GM12878 (cell line): ENCODE measurements around the gene CRISP2. TPM values are rescaled to one million over a fixed set of nuclear protein-coding genes. Genes with fewer than 3 reads are reported as not detected.

Experiments
- ATAC-seq: fragments of 200-7000 bp; cut with Tn5 transposase; 3 replicates; pipeline ENCODE4 v1.9.1; 2020; ENCODE audit warnings: mild to moderate bottlenecking, moderate library complexity
- BruUV-seq: library from RNA; stranded (reverse); fragments of 400-500 nt; replicated peaks from 2 replicates; lab custom pipeline; 2021; lab: Mats Ljungman, UMichigan
- CTCF ChIA-PET: fragments of 300-600 bp; sonication (Branson Sonifier 250); formaldehyde crosslinking; extraction: SDS; loops from one replicate; lab custom pipeline; 2021; ENCODE audit warnings: inconsistent platforms; lab: Yijun Ruan, JAX
- POLR2A ChIA-PET: fragments of 350-600 bp; formaldehyde crosslinking; extraction: SDS; loops from one replicate; lab custom pipeline; 2021; ENCODE audit warnings: inconsistent platforms; lab: Charles Lee
- RAD21 ChIA-PET: fragments of 300-600 bp; sonication (Branson Sonifier 250); formaldehyde crosslinking; loops from one replicate; lab custom pipeline; 2023; ENCODE audit warnings: antibody characterized with exemption; ENCODE audit not compliant: unreplicated experiment; lab: Charles Lee
- SMC1A ChIA-PET: fragments of 300-600 bp; sonication (Branson Sonifier 250); formaldehyde crosslinking; loops from one replicate; lab custom pipeline; 2023; ENCODE audit not compliant: unreplicated experiment, uncharacterized antibody; lab: Charles Lee
- DNase-seq: peaks from one replicate; pipeline ENCODE4 v3.0.0-alpha.2; 2011; ENCODE audit warnings: low read depth, low spot score
- FAIRE-seq: peaks from 3 replicates; lab custom pipeline; 2011; peaks lifted over from hg19 to GRCh38; lab: Jason Lieb, UNC
- H2AFZ ChIP-seq: 2 replicates; pipeline ENCODE4 v1.6.0; 2011; ENCODE audit warnings: low read depth, low read length, control low read depth; ENCODE audit not compliant: control insufficient read depth
- H3K27ac ChIP-seq: 2 replicates; pipeline ENCODE4 v1.5.1; 2011; ENCODE audit warnings: control low read depth; ENCODE audit not compliant: control insufficient read depth, insufficient read depth
- H3K27me3 ChIP-seq, 2 experiments: replicated peaks in 1 of 2; 2 replicates each; pipeline versions ENCODE4 v1.6.0 to v1.6.1; 2011; ENCODE audit warnings: low read length in 1 of 2; ENCODE audit not compliant: control insufficient read depth in 2 of 2, insufficient read depth in 2 of 2
- H3K36me3 ChIP-seq, 2 experiments: 2 replicates each; pipeline ENCODE4 v1.5.1; 2011; ENCODE audit warnings: low read length in 1 of 2; ENCODE audit not compliant: control insufficient read depth in 2 of 2, insufficient read depth in 2 of 2
- H3K4me1 ChIP-seq: 2 replicates; pipeline ENCODE4 v1.6.1; 2011; ENCODE audit warnings: mild to moderate bottlenecking, low read length, moderate library complexity, mixed read lengths; ENCODE audit not compliant: control insufficient read depth, insufficient read depth
- H3K4me2 ChIP-seq: 2 replicates; pipeline ENCODE4 v1.6.0; 2011; ENCODE audit warnings: control low read depth; ENCODE audit not compliant: control insufficient read depth, insufficient read depth
- H3K4me3 ChIP-seq: fragments of 200-600 bp; sonication (generic); 2 replicates; pipeline ENCODE4 v1.5.1; 2016
- H3K79me2 ChIP-seq: 2 replicates; pipeline ENCODE4 v1.6.0; 2011; ENCODE audit warnings: low read length; ENCODE audit not compliant: control insufficient read depth, insufficient read depth
- H3K9ac ChIP-seq: 2 replicates; pipeline ENCODE4 v1.8.0; 2011; ENCODE audit warnings: low read length, control low read depth, mixed read lengths; ENCODE audit not compliant: control insufficient read depth, insufficient read depth
- H3K9me3 ChIP-seq: replicated peaks from 3 replicates; pipeline ENCODE4 v1.5.1; 2011; ENCODE audit warnings: mild to moderate bottlenecking, low read length; ENCODE audit not compliant: control insufficient read depth, insufficient read depth
- H4K20me1 ChIP-seq: 2 replicates; pipeline ENCODE4 v1.6.0; 2011; ENCODE audit not compliant: control insufficient read depth, insufficient read depth
- ASH2L ChIP-seq: fragments of 300-600, 200-600 bp; sonication (generic); IDR thresholded peaks from 2 replicates; pipeline ENCODE4 v1.6.1; 2017; ENCODE audit warnings: low read depth, mild to moderate bottlenecking, borderline replicate concordance
- BMI1 ChIP-seq: fragments of 450-650 bp; IDR thresholded peaks from 2 replicates; pipeline ENCODE4 v1.6.1; 2016; ENCODE audit warnings: mild to moderate bottlenecking, moderate library complexity, borderline replicate concordance
- CBFB ChIP-seq: IDR thresholded peaks from 2 replicates; pipeline ENCODE4 v1.6.1; 2016; ENCODE audit warnings: antibody characterized with exemption, low read depth
- CHD2 ChIP-seq: IDR thresholded peaks from 2 replicates; pipeline ENCODE4 v1.6.1; 2011; ENCODE audit warnings: low read depth, low read length, improper control_type of control experiment, borderline replicate concordance
- DPF2 ChIP-seq: fragments of 450-650 bp; IDR thresholded peaks from 2 replicates; pipeline ENCODE4 v1.6.1; 2017; ENCODE audit warnings: mild to moderate bottlenecking
- HCFC1 ChIP-seq: fragments of 150-350 bp; IDR thresholded peaks from 2 replicates; pipeline ENCODE4 v1.6.1; 2014; ENCODE audit warnings: low read length
- KAT2A ChIP-seq: conservative IDR thresholded peaks from 2 replicates; pipeline ENCODE4 v1.6.1; 2011; ENCODE audit warnings: low read depth, low read length; ENCODE audit not compliant: control insufficient read depth
- MAX ChIP-seq: IDR thresholded peaks from 2 replicates; pipeline ENCODE4 v1.6.1; 2012; ENCODE audit warnings: low read depth, low read length, improper control_type of control experiment
- POLR2AphosphoS2 ChIP-seq: IDR thresholded peaks from 2 replicates; pipeline ENCODE4 v1.6.1; 2011; ENCODE audit warnings: low read depth, mild to moderate bottlenecking, low read length, improper control_type of control experiment, moderate library complexity
- POLR2AphosphoS5 ChIP-seq: IDR thresholded peaks from 2 replicates; pipeline ENCODE4 v1.6.1; 2011; ENCODE audit warnings: mild to moderate bottlenecking, low read length, inconsistent platforms
- SPI1 ChIP-seq: IDR thresholded peaks from 2 replicates; pipeline ENCODE4 v1.6.1; 2011; ENCODE audit warnings: low read depth, mild to moderate bottlenecking, low read length, moderate library complexity, borderline replicate concordance; ENCODE audit not compliant: insufficient read depth
- TBL1XR1 ChIP-seq: IDR thresholded peaks from 2 replicates; pipeline ENCODE4 v1.6.1; 2012; ENCODE audit warnings: low read depth, low read length, improper control_type of control experiment
- USF2 ChIP-seq: IDR thresholded peaks from 2 replicates; pipeline ENCODE4 v1.6.1; 2011; ENCODE audit warnings: low read depth, low read length, improper control_type of control experiment, borderline replicate concordance
- WRNIP1 ChIP-seq: IDR thresholded peaks from 2 replicates; pipeline ENCODE4 v1.6.1; 2011; ENCODE audit warnings: low read depth, low read length, improper control_type of control experiment, borderline replicate concordance
- YBX1 ChIP-seq: fragments of 450-650 bp; IDR thresholded peaks from 2 replicates; pipeline ENCODE4 v1.6.1; 2016; ENCODE audit warnings: antibody characterized with exemption
- ZNF384 ChIP-seq: IDR thresholded peaks from 2 replicates; pipeline ENCODE4 v1.6.1; 2012; ENCODE audit warnings: low read depth, mild to moderate bottlenecking, low read length, improper control_type of control experiment, borderline replicate concordance
- ZNF592 ChIP-seq: fragments of 450-650 bp; IDR thresholded peaks from 2 replicates; pipeline ENCODE4 v1.6.1; 2017; ENCODE audit warnings: mild to moderate bottlenecking, moderate library complexity
- ZSCAN29 ChIP-seq: fragments of 450-650 bp; IDR thresholded peaks from 2 replicates; pipeline ENCODE4 v1.6.1; 2017; ENCODE audit warnings: mild to moderate bottlenecking, moderate library complexity
- ZZZ3 ChIP-seq: IDR thresholded peaks from 2 replicates; pipeline ENCODE4 v1.6.1; 2011; ENCODE audit warnings: low read depth; ENCODE audit not compliant: control insufficient read depth, insufficient read length
- WGBS: methylation state at CpG from one replicate; pipeline ENCODE4 v1.1.6; 2016; ENCODE audit warnings: low lambda C conversion rate; ENCODE audit not compliant: insufficient replicate concordance, insufficient coverage; ENCODE audit errors: missing lambda C conversion rate; 5-methylcytosine and 5-hydroxymethylcytosine counted together
- in situ Hi-C: fragments of 300-500 bp; cut with MboI; formaldehyde crosslinking; loops from 9 replicates; pipeline ENCODE4 v1.14.3; 2018; ENCODE audit warnings: mixed read lengths
- intact Hi-C: fragments of 100-400 bp; cut with micrococcal nuclease; formaldehyde crosslinking; loops from one replicate; pipeline ENCODE4 v1.14.2; 2022; ENCODE audit not compliant: unreplicated experiment
- polyA plus RNA-seq, 11 experiments: library from polyadenylated mRNA; depleted of rRNA in 4 of 11; unstranded in 6 of 11; stranded (reverse) in 5 of 11; fragments of >200 nt; fragmentation: Nextera tagmentation in 4 of 11; fragmentation: Illumina TruSeq in 1 of 11; extraction: Ambion mirVana in 4 of 11; extraction: Trizol in 1 of 11; gene quantifications; 1 replicate in 1 of 11; 2 replicates in 10 of 11; pipeline versions ENCODE4 v1.2.1 to v1.2.3, GENCODE V29; 2011 to 2016; ENCODE audit warnings: inconsistent platforms in 2 of 11, missing spikeins in 2 of 11, low read depth in 1 of 11
- total RNA-seq, 4 experiments: library from RNA; depleted of rRNA in 3 of 4; stranded (reverse); fragments of >200 nt in 3 of 4; fragmentation: Illumina TruSeq in 1 of 4; extraction: Trizol in 1 of 4; gene quantifications; 2 replicates each; pipeline versions ENCODE4 v1.2.1 to v1.2.3, GENCODE V29; 2013 to 2021

CRISP2 gene
- total and polyA plus RNA-seq, 10 of the 15 experiments (the other 5 are each of a cell fraction or from before 2014, with no cell fraction given): not detected

- TF ChIP-seq ZNF592 (no peak), YBX1 (no peak), USF2 (no peak), ZNF384 (no peak)
- TF ChIP-seq, all 136 proteins: peak for 0
Measured at GRCh38 chr6:49653942-49654341, 59.4 kb downstream of the CRISP2 start (continued).

GRCh38 chr6:49653438-49653837 lies 59.9 kb downstream of the CRISP2 start:
- no peaks in the 10 kb centered on the region for H3K9me3 ChIP-seq
- SMC1A ChIA-PET: no interaction called here
- no peak overlapping the region for H3K9ac ChIP-seq
- no peaks in the 10 kb centered on the region for H3K36me3 ChIP-seq
- no peak overlapping the region for H3K4me3 ChIP-seq
- no peak overlapping the region for H2AFZ ChIP-seq
- DNase-seq (no peak), ATAC-seq (no peak), FAIRE-seq (no peak)
- H3K4me2 ChIP-seq: no peak overlapping the region
- intact Hi-C loops (no loop called here), in situ Hi-C loops (no loop called here)
- no TSS peak for BruUV-seq
- WGBS: 43% methylated on average over 2 of the region's 2 CpGs
- CTCF ChIA-PET: no interaction called here
- no peaks in the 10 kb centered on the region; a peak in 1 of 4 replicates for H3K27me3 ChIP-seq
- POLR2A ChIA-PET: no interaction called here
- H4K20me1 ChIP-seq: no peaks in the 10 kb centered on the region
- H3K79me2 ChIP-seq: no peaks in the 10 kb centered on the region
- RAD21 ChIA-PET: no interaction called here
- no peak overlapping the region for H3K27ac ChIP-seq
- no peaks in the 10 kb centered on the region for H3K4me1 ChIP-seq
- TF ChIP-seq ZZZ3 (no peak), CHD2 (no peak), DPF2 (no peak), SPI1 (no peak), ASH2L (no peak), HCFC1 (no peak), POLR2AphosphoS2 (no peak), ZSCAN29 (no peak), TBL1XR1 (no peak), MAX (no peak), KAT2A (no peak), WRNIP1 (no peak), CBFB (no peak), BMI1 (no peak), POLR2AphosphoS5 (no peak)
